GM19239 (cell line): ENCODE results near the gene SHBG.
A peak's percentile ranks its signal among the peaks of the same experiment; 100 is the strongest.
"Not testable (repeated sequence)": the region's sequence is repeated elsewhere in the genome, so short reads cannot be mapped to it uniquely, and the experiment has no call there.

ENCODE experiments used
- DNase-seq: peaks from one replicate; pipeline ENCODE4 v3.0.0; 2011; ENCODE audit warnings: low spot score; ENCODE audit not compliant: insufficient read length
- FAIRE-seq: peaks from 2 replicates; lab custom pipeline; 2011; peaks lifted over from hg19 to GRCh38; lab: Jason Lieb, UNC

The SHBG gene, protein sequence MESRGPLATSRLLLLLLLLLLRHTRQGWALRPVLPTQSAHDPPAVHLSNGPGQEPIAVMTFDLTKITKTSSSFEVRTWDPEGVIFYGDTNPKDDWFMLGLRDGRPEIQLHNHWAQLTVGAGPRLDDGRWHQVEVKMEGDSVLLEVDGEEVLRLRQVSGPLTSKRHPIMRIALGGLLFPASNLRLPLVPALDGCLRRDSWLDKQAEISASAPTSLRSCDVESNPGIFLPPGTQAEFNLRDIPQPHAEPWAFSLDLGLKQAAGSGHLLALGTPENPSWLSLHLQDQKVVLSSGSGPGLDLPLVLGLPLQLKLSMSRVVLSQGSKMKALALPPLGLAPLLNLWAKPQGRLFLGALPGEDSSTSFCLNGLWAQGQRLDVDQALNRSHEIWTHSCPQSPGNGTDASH

DNA sequence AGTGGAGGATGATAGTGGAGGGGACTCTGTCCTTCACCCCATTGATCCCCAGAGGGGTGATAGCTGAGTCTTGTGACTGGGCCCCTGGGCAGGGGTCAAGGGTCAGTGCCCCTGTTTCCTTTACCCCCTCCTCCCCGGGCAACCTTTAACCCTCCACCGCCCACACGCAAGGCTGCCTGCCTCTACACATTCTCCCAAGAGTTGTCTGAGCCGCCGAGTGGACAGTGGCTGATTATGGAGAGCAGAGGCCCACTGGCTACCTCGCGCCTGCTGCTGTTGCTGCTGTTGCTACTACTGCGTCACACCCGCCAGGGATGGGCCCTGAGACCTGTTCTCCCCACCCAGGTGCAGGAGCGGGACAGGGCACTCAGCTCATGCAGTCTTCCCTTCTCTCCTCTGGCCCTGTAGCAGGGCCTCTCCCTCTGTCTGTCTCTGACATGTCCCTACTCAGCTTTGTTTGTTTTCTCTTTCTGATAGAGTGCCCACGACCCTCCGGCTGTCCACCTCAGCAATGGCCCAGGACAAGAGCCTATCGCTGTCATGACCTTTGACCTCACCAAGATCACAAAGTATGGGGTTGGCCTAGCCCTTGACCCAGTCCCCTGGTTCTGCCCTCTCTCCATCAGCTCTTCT is at the start of gene SHBG:
Gene SHBG (plus strand): TSS at position 197 of the 633 bp plus-strand sequence. CDS start 38 bp downstream, at position 235.
- DNase-seq (no peak), FAIRE-seq (no peak)

DNA sequence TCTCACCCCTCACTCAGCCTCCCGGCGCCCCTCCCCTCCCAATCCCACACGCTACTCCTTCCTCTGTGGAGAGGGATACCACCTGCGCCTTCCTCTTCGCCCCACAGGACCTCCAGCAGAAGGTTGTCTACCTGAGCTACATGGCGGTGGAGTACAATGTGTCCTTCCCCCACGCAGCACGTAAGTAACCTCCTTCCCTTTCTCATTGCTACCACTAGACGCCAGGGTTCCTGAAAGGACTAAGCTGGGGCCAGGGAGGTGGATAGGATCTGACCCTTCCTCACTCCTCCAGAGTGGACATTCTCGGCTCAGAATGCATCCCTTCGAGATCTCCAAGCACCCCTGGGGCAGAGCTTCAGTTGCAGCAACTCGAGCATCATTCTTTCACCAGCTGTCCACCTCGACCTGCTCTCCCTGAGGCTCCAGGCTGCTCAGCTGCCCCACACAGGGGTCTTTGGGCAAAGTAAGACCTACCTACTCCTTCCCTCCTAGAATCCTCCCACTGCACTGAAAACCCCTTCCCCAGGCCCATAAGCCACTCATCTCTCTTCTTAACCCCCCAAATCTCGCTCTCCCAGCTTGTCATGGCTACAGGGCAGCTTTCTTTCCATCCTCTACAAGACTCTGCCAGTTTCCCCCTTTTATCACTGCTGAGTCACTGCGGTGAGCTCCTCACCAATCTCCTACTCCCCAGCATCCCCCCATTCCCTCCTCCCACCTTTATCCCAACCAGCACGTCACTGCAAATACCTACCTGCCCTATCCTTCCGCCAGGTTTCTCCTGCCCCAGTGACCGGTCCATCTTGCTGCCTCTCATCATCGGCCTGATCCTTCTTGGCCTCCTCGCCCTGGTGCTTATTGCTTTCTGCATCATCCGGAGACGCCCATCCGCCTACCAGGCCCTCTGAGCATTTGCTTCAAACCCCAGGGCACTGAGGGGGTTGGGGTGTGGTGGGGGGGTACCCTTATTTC is 49.0 kb upstream of the SHBG start:
- FAIRE-seq (no peak), DNase-seq (no peak)

DNA sequence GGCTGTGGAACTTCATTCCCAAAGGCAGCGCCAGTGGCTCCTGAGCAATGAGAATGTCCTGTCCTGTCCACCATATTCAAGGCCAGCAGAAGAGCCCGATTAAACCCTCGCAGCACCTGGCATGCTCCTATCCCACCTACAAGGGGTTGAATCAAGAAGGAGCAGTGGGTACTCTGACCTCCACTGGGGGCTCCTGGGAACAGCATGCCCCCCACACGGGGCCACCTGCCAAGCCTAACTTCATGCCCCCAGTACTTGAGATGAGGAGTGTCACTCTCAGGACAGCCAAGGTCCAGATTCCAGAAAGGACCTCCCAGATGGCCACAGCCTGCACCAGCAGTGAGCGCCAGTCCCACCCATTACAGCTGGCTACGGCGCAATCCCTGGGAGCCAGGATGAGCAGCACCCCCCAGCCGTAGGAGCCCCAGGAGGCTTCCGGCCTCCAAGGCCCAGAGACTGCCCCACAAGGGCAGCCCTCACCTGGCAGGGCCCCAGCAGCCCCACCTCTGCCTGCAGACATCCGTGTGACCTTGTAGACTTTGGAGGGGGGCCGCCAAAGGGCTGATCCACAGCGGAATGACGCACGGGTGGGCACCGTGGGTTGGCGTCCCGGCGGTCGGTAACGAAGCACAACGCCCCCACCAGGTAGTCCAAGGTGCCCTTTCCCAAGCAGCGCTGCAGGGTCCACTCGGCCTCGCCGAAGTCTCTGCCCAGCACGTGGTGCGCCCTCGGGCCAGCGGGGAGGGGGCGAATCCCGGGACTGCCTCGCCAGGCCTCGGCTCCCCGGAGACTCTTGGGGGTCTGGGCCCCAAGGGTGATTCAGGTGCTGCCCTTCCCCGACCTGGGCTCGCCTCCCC is 47.3 kb upstream of the SHBG start:
- FAIRE-seq, result no peak
- no peak for DNase-seq

DNA sequence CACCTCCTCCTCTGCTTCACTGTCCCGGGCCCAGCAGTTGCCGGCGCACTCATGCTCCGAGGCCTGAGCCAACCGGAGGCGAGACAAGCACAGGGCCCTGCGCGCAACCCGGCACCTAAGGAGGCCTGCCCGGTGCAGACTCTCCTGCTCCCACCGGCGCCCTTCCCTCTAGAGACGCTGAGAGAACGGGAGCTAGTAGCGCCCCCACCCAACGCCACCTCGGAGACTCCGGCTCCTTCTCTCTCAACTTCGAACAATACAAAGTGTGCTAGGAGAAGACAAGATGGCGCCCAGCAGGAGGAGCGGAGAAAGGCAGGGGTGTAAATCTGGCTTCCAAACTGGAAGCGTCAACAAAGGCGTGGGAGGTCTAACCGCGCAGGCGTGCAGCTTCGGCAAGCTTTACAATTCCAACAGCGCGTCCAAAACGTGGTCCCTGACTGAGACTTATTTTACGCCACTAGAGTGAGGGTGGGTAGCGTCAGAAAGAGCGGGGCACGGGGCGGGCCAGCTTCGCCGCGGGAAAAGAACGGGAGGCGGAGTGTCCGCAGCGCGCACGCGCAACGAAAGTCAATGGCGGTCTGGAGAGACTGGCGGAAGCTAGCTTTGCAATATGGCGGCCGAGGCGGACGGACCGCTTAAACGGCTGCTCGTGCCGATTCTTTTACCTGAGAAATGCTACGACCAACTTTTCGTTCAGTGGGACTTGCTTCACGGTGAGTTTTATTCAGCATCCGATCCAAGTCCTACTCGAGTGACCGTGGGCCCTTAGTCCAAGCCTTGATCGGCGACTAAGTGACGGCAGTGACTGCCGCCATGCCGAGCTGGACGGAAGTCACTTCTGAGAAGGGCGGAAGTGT is 46.5 kb upstream of the SHBG start, which contains the start of gene MPDU1:
Gene MPDU1 (plus strand): TSS at position 600 of the 857 bp plus-strand sequence. CDS start 11 bp downstream, at position 611.
- peak; percentile 72 for DNase-seq

DNA sequence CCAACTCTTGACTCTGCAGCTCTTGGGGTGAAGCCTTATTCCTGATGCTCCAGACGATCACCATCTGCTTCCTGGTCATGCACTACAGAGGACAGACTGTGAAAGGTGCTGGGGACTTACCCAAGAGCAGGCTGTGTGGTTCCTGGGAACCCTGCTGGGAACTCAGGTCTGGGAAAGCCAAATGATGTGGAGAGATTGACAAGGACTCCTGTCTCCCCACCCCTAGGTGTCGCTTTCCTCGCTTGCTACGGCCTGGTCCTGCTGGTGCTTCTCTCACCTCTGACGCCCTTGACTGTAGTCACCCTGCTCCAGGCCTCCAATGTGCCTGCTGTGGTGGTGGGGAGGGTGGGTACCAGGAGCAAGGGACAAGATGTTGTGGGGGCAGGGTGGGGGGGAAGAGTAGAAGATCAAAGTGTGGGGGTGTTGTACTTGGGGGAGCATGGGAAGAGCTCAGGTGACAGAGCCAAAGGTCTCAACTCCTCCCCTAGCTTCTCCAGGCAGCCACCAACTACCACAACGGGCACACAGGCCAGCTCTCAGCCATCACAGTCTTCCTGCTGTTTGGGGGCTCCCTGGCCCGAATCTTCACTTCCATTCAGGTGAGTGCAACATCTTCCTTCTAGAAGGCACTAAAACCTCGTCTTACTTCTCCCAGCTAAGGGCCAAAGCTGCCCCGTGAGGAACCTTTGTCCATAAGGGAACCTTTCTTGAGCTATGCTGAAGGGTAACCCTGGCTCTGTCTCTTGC is 43.1 kb upstream of the SHBG start:
- FAIRE-seq, result no peak
- DNase-seq, result no peak

More for the DNA sequence above, 46.5 kb upstream of the SHBG start, which contains the start of gene MPDU1:
- no peak for FAIRE-seq

DNA sequence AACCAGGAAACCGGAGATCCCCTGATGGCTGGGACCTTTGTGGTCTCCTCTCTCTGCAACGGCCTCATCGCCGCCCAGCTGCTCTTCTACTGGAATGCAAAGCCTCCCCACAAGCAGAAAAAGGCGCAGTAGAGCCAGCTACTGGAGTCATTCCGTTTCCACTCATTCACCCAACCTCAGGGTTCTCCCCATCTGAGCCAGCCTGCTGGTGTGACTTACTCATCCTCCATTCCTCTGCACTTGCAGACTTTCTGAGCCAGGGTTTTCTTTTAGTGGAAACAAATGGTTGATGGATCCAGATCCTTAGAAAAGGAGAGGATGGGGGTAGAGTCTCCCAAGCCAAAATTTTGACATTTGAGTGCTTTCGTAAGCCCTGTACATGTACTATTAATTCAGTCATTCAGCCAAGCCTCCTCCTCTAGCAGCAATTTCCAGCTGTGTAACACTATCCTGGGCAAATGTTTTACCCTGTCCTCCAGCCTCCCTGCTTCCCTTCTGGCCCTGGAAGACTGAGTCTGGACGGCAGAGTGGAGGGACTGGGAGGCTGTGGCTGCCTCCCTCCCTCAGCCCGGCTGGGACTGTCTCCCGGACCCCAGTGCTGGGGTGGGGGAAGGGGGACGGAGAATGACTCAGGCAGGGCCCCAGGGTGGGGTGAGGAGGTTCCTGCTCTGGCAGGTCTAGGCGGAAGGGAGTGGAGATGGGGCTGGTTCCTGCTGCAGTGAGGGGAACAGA is 42.3 kb upstream of the SHBG start:
- no peak for FAIRE-seq
- no peak for DNase-seq

DNA sequence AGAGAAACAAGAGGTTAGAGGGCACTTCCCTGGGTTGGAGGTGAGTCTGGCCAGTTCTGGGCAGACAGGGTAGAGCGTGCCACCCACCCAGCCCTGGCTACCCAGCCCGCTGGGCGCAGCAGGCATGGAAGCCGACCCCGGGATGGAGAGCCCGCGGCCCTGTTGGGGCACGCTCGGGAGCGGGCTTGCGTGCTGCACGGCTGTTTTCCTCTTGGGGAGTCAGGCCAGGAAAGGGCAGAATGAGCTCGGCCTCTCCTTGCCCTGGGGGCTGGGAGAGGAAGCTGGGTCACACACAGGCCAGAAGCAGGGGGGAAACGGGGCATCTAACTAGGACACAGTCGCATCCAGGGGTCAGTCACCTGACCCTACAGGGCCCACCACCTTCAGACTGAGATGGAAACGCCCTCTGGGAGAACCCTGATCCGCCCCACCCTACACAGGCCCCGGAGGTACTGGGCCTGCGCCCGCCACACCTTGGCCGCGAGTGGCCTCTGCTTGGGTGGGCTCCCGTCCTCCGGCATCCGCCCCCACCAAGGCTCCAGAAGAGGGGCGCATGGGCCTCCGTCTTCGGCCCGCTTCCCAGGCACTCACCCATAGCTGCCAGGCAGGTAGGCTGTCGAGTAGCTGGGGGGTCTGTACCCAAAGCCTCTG is 41.3 kb upstream of the SHBG start:
- FAIRE-seq (no peak), DNase-seq (no peak)

DNA sequence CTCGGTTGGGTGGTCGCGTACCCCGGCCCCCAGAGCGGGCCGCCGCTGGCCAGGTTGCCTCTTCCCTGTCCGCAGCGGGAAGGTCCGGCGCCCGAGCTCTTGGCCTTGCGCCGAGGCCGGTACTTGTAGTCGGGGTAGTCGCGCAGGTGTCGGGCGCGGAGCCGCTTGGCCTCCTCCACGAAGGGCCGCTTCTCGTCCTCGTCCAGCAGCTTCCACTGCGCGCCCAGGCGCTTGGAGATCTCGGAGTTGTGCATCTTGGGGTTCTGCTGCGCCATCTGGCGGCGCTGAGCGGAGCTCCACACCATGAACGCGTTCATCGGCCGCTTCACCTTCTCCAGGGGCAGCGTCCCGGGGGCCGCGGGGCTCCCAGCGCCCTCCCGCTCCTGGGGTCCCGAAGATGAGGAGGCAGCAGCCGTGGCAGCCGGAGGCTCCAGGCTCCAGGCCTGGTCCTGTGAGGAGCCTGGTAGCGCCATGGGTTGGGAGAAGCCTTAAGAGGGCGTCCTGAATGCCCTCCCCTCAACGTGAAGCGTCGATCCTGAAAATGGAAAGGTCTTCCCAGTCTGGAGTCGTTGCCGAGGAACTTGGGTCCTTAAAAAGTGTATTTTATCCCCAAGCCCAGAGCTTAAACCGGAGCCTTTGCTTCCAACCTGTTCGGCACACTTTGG is 40.6 kb upstream of the SHBG start:
- FAIRE-seq (peak; percentile 63), DNase-seq (peak; percentile 88)

DNA sequence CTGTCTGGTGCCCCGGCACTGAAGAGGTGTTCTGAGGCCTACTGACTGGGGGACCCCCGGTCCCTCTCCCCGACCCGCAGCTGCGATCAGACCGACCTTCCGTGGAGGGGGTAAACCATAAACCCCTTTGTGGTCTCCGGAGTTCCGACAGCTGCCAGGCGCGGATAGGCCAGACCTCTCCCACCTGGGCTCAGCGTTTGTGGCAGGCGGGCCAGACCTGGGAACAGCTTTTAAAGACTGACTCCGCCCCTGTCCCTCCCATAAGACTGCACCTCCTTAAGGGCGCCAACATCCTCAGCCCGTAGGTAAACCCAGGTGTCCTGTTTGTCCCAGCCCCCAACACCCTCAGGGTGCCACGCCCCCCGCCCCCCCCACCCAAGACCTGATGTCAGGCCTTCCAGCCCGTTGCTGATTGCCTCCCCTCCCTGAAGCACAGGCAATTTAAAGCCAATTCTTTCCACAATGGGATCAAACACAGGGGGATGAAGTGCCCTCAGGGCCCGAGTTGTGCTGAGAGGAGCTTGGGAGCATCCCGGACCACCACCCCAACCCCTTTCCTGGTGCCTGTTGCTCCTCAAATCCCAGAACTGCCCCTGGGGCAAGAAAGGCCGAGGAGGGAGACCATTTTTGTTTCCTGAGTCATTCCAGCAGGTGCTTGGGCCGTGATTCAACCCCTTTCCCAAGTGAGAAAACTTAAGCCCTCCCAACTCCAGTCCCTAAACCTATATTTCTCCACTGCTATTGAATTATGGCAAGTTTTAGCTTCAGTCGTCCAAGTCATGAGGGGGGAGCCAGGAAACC is 39.8 kb upstream of the SHBG start, which contains the start of gene SOX15:
Gene SOX15 (minus strand): TSS at position 204 of the 801 bp plus-strand sequence. CDS start 418 bp downstream, outside the sequence.
- DNase-seq, result no peak
- no peak for FAIRE-seq

DNA sequence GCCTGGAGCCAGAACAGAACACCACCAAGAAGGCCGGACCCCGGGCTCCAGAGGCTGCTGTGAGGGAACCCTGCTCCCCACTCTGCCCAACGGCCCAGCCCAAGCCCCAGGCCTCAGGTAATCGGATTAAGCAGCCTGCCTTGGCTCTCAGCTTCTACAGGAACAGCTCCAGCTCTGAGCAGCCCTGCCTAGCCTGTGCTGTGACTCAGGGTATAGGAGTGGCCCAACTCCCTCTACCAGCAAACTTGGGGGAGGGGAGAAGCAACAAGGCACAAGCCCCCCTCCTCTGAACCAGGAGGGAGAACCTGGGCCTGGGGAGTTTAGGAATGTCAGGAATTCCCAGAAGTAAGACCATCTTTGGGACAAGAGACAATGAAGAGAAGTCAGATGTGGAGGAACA is 39.2 kb upstream of the SHBG start:
- FAIRE-seq, result no peak
- DNase-seq, result no peak

DNA sequence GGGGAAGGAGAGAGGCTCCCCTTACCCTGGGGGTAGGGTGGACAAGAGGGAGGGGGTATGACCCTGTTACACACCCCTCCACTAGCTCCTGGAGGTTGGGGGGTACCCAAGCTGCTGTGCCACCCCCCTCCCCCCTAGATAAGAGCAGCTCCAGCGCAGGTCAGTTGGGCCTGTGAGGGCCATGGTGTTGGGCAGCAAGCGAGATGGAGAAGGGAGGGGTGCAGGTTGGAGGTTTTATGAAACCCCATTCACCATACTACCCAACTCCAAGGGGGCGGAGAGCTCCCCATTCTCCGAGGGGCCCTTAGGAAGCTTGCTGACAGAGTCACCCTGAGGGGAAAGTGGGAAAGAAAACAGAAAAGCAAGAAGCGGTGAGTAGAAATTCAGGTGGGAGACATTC is 38.3 kb upstream of the SHBG start:
- DNase-seq (no peak), FAIRE-seq (no peak)

DNA sequence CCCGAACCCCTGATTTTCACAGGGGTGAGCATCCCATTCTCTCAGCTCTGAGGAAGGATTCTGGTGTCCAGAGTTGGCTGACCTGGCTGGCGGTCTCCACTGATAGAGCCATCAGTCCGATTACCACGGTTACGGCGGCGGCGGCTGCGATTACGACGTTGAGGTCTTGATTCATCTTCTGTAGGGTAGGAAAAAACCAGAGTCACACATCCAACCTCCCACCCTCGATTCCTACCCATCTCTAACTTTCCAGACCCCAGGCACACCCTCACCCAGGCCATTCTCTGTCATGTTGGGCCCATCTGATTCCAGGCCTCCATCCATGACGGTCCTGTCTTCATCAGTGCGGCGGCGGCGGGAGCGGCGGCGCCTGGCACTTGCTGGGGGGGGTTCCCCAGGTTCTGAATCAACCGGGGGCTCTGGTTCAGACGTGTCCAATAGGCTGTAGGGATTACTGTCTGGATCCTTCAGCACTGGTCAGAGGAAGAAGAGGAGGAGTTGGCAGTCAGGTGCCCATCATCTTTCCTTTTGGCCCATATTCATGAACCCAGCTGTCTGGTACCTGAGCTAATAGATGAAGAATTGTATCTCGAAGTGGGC is 37.4 kb upstream of the SHBG start:
- DNase-seq, result no peak
- no peak for FAIRE-seq

DNA sequence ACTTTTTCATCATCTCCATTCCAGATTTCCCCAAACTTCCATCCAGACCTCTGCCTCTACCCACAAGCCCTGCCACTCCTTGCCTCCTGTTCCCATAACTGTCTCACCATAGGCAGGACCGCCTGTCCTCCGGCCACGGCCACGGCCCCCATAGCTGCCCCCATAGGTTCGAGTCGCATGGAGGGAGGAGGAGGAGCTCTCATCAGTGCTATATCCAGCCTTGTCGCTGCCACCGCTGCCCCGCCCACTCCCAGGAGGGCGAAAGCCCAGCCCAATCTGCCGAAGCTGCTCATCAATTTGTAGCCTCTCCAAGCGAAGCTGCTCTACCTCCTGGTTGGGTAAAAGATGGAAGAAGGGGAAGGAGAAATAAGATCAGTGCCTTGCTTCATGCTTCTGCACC is 36.6 kb upstream of the SHBG start:
- DNase-seq (no peak), FAIRE-seq (no peak)

DNA sequence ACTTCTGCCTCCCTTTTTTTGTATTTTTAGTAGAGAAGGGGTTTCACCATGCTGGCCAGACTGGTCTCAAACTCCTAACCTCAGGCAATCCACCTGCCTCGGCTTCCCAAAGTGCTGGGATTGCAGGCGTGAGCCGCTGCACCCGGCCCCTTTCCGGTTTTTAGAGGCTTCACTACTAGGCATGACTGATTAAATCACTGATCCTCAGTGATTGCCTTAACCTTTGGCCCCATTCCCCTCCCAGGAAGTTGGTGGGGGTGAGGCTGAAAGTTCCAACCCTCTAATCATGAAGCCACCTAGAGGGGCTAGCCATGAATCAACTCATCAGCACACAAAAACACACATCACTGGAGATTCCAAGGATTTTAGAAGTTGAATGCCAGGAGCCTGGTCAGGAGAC is 32.4 kb upstream of the SHBG start:
- DNase-seq, FAIRE-seq: not testable (repeated sequence)

DNA sequence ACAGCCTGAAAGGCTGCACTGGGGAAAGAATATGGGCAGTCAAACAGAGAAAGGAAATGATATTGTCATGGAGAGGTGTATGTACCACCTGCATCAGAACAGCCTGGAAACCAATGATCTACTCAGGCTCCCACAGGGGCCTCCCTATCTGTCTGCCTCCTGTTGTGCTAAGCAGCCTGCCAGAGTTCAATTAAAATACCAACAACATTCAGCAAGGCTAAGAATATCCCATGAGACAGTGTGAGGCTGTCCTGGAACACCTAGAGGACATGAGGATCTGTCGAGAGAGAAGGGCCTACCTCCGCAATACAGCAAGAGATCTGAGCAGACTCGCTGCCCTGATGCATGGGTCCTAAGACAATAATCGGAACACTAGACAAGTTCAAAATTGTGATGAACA is 23.7 kb upstream of the SHBG start:
- DNase-seq (no peak), FAIRE-seq (no peak)
